ENCODE results near the gene CEP131.
A peak's percentile ranks its signal among the peaks of the same experiment; 100 is the strongest.

DNA sequence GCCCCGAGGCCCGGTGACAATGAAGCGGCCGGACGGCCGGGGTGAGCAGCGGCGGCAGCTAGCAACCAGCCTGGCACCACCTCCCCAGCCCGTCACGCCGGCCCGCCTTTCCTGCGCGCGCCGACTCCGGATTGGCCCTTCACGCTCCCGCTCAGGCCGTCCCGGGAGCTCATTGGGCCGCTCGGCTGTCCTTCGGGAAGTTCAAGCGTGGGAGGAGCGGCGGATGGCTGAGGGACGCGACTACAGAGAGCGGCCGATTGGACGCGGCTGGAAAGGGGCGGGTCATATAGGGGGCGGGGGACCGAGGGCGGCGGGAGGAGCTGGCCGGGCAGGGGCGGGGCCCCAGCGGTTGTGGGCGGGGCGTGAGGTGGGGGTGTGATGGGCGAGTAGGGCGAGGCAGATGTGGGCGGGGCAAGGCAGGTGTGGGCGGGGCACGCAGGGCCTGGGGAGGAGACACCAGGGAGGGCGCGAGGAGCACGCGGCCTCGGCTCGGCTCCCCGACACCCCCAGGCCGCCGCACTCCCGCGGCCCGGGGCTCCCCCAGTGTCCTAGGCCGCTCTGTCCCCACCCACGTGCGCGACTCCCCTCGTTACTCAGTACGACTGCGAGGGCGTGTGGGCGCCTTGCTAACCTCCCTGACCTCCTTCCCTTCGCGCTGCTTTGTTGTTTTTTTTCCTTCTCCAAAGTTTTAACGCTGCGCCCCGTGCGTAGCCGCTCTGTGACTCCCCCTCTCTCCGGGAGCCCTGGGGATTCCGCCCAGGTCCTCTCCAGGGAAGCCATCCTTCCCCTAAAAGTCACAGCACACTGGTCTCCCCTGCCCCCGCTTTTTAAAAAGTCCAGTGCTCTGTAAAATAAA lies at the start of gene CEP131:
- TF ChIP-seq, protein P1, sequence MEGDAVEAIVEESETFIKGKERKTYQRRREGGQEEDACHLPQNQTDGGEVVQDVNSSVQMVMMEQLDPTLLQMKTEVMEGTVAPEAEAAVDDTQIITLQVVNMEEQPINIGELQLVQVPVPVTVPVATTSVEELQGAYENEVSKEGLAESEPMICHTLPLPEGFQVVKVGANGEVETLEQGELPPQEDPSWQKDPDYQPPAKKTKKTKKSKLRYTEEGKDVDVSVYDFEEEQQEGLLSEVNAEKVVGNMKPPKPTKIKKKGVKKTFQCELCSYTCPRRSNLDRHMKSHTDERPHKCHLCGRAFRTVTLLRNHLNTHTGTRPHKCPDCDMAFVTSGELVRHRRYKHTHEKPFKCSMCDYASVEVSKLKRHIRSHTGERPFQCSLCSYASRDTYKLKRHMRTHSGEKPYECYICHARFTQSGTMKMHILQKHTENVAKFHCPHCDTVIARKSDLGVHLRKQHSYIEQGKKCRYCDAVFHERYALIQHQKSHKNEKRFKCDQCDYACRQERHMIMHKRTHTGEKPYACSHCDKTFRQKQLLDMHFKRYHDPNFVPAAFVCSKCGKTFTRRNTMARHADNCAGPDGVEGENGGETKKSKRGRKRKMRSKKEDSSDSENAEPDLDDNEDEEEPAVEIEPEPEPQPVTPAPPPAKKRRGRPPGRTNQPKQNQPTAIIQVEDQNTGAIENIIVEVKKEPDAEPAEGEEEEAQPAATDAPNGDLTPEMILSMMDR (conservative IDR thresholded peaks at IDR 0.05; ENCODE audit: low read depth, low read length) = no peak
- TF ChIP-seq USF2 (IDR thresholded peaks at IDR 0.05; ENCODE audit: low read depth, low read length) (0 out of 2 replicates have a peak, but pooled peaks have one; percentile 10), MXI1 (IDR thresholded peaks at IDR 0.05; ENCODE audit: borderline replicate concordance, low read depth, low read length) (no peak; the same call in 1 of the 2 replicates), SMC3 (IDR thresholded peaks at IDR 0.05; ENCODE audit: low read depth, low read length) (no peak), MAFK (IDR thresholded peaks at IDR 0.05; ENCODE audit: low read depth, low read length) (no peak), RFX5 (IDR thresholded peaks at IDR 0.05; ENCODE audit: low read depth, low read length) (0 out of 2 replicates have a peak, but pooled peaks have one; percentile 19), POLR2A (IDR thresholded peaks at IDR 0.05; ENCODE audit: low read depth, low read length) (no peak), NFE2L2 (IDR thresholded peaks at IDR 0.05; ENCODE audit: low read depth, low read length) (no peak), RCOR1 (IDR thresholded peaks at IDR 0.05; ENCODE audit: insufficient replicate concordance, low read length) (no peak), CEBPB (IDR thresholded peaks at IDR 0.05; ENCODE audit: low read depth, low read length) (no peak), ELK1 (IDR thresholded peaks at IDR 0.05; ENCODE audit: borderline replicate concordance, low read depth, low read length) (no peak)

All from IMR-90 (cell line).